DND-41 (cell line): ENCODE data around the gene TDRD12.
"Not testable (repeated sequence)": the region's sequence is repeated elsewhere in the genome, so short reads cannot be mapped to it uniquely, and the experiment has no call there.

ENCODE experiments used
- ATAC-seq: fragments of 200-7000 bp; cut with Tn5 transposase; 3 replicates; pipeline ENCODE4 v1.9.1; 2021; ENCODE audit warnings: low read depth; ENCODE audit not compliant: insufficient read depth
- DNase-seq: peaks from one replicate; pipeline ENCODE4 v3.0.0-alpha.2; 2020
- H2AFZ ChIP-seq: 2 replicates; pipeline ENCODE4 v1.6.0; 2012; ENCODE audit warnings: low read depth, low read length
- H3K27ac ChIP-seq: 2 replicates; pipeline ENCODE4 v1.5.1; 2012; ENCODE audit warnings: low read length, inconsistent platforms
- H3K27me3 ChIP-seq: fragments of 200-600 bp; sonication (generic); 2 replicates; pipeline ENCODE4 v1.6.0; 2012; ENCODE audit warnings: low read length, mild to moderate bottlenecking, inconsistent platforms; ENCODE audit not compliant: insufficient read depth, poor library complexity
- H3K36me3 ChIP-seq: 2 replicates; pipeline ENCODE4 v1.5.1; 2012; ENCODE audit warnings: low read length, inconsistent platforms; ENCODE audit not compliant: insufficient read depth
- H3K4me1 ChIP-seq: 2 replicates; pipeline ENCODE4 v1.5.1; 2012; ENCODE audit warnings: mild to moderate bottlenecking, low read length; ENCODE audit not compliant: insufficient read depth
- H3K4me2 ChIP-seq: 2 replicates; pipeline ENCODE4 v1.6.0; 2012; ENCODE audit warnings: mild to moderate bottlenecking, moderate library complexity, low read length, inconsistent platforms; ENCODE audit not compliant: insufficient read depth
- H3K4me3 ChIP-seq, 2 experiments: fragments of 200-600 bp in 1 of 2; shearing (Covaris generic) in 1 of 2; 2 replicates each; pipeline ENCODE4 v1.5.1; 2012 to 2016; ENCODE audit warnings: inconsistent platforms in 2 of 2, low read length in 2 of 2, mild to moderate bottlenecking in 2 of 2, low read depth in 1 of 2, moderate library complexity in 1 of 2
- H3K79me2 ChIP-seq: 2 replicates; pipeline ENCODE4 v1.6.0; 2012; ENCODE audit warnings: low read length, inconsistent platforms; ENCODE audit not compliant: insufficient read depth
- H3K9ac ChIP-seq: 2 replicates; pipeline ENCODE4 v1.6.0; 2012; ENCODE audit warnings: low read depth, mild to moderate bottlenecking, inconsistent platforms, low read length, moderate library complexity
- H3K9me3 ChIP-seq: 2 replicates; pipeline ENCODE4 v1.5.1; 2012; ENCODE audit warnings: low read length, moderate library complexity, mild to moderate bottlenecking, inconsistent platforms; ENCODE audit not compliant: insufficient read depth, severe bottlenecking
- H4K20me1 ChIP-seq: 2 replicates; pipeline ENCODE4 v1.6.0; 2012; ENCODE audit warnings: low read length; ENCODE audit not compliant: insufficient read depth
- CTCF ChIP-seq: IDR thresholded peaks from 2 replicates; pipeline ENCODE4 v1.5.1; 2012; ENCODE audit warnings: borderline replicate concordance, low read length, moderate library complexity, mild to moderate bottlenecking; ENCODE audit not compliant: poor library complexity, severe bottlenecking; ENCODE audit errors: extremely low read depth
- EZH2 ChIP-seq: IDR thresholded peaks from 3 replicates; pipeline ENCODE4 v1.6.1; 2012; ENCODE audit warnings: borderline replicate concordance, low read depth, mild to moderate bottlenecking, moderate library complexity, low read length, inconsistent platforms; ENCODE audit not compliant: severe bottlenecking

TDRD12 gene

GRCh38 chr19:32750441-32751055, 31.0 kb downstream of the TDRD12 start:
- DNase-seq, result no peak
- Histone ChIP-seq H3K9me3 (peaks cover 6% of the 10 kb centered on the region), H3K4me1 (no peaks in the 10 kb centered on the region), H3K79me2 (no peaks in the 10 kb centered on the region), H2AFZ (no peak overlapping the region), H3K9ac (no peak overlapping the region), H3K4me3 (no peak overlapping the region), H3K27ac (no peak overlapping the region), H3K36me3 (no peaks in the 10 kb centered on the region), H3K27me3 (peaks cover 6% of the 10 kb centered on the region), H3K4me2 (no peak overlapping the region), H4K20me1 (no peaks in the 10 kb centered on the region; the same call in 1 of the 2 replicates)
- no peak for ATAC-seq
- no peak for TF ChIP-seq CTCF
- no peak for TF ChIP-seq EZH2

GRCh38 chr19:32751066-32751465, 31.5 kb downstream of the TDRD12 start:
- H3K9ac ChIP-seq, result no peak overlapping the region
- peaks cover 6% of the 10 kb centered on the region for H3K27me3 ChIP-seq
- no peaks in the 10 kb centered on the region for H3K79me2 ChIP-seq
- no peak for ATAC-seq
- peaks cover 6% of the 10 kb centered on the region for H3K9me3 ChIP-seq
- H3K4me1 ChIP-seq, result no peaks in the 10 kb centered on the region
- no peak overlapping the region for H2AFZ ChIP-seq
- H4K20me1 ChIP-seq, result no peaks in the 10 kb centered on the region; the same call in 1 of the 2 replicates
- TF ChIP-seq EZH2 (no peak), CTCF (no peak)
- no peak overlapping the region for H3K27ac ChIP-seq
- no peaks in the 10 kb centered on the region for H3K36me3 ChIP-seq
- DNase-seq, result no peak
- no peak overlapping the region for H3K4me2 ChIP-seq
- no peak overlapping the region for H3K4me3 ChIP-seq

GRCh38 chr19:32757189-32757588, 37.6 kb downstream of the TDRD12 start:
- no peaks in the 10 kb centered on the region for H3K36me3 ChIP-seq
- TF ChIP-seq EZH2 (no peak), CTCF (no peak)
- no peaks in the 10 kb centered on the region for H4K20me1 ChIP-seq
- DNase-seq (no peak), ATAC-seq (no peak)
- no peaks in the 10 kb centered on the region for H3K27me3 ChIP-seq
- H3K4me2 ChIP-seq, result no peak overlapping the region
- peaks cover 2% of the 10 kb centered on the region for H3K9me3 ChIP-seq
- H3K27ac ChIP-seq, result no peak overlapping the region
- no peaks in the 10 kb centered on the region for H3K4me1 ChIP-seq
- H3K79me2 ChIP-seq, result no peaks in the 10 kb centered on the region
- no peak overlapping the region for H3K9ac ChIP-seq
- no peak overlapping the region for H2AFZ ChIP-seq
- H3K4me3 ChIP-seq, result no peak overlapping the region

GRCh38 chr19:32765365-32765764, 45.8 kb downstream of the TDRD12 start:
- H3K4me1 ChIP-seq, DNase-seq, H3K9ac ChIP-seq, H3K36me3 ChIP-seq, H3K27me3 ChIP-seq, H3K4me2 ChIP-seq, H3K4me3 ChIP-seq, H3K9me3 ChIP-seq, ATAC-seq, H2AFZ ChIP-seq, H3K79me2 ChIP-seq, H4K20me1 ChIP-seq, H3K27ac ChIP-seq: not testable (repeated sequence)
